ENCODE data around the gene DLG2. TPM values are rescaled to one million over a fixed set of nuclear protein-coding genes. Genes with fewer than 3 reads are reported as not detected.

DLG2 gene
- polyA plus RNA-seq, 4 donors = 6.8 to 14.7 (median 13.2) TPM

- DNase-seq (ENCODE audit: low read depth in 4 of 4, low spot score in 3 of 4) = no peak
Observed at GRCh38 chr11:83549984-83550667, 2077.0 kb downstream of the DLG2 start.

GRCh38 chr11:83546368-83546767, 2080.8 kb downstream of the DLG2 start:
- DNase-seq (ENCODE audit: low read depth in 4 of 4, low spot score in 3 of 4) = no peak

- no peak for DNase-seq (ENCODE audit: low read depth in 4 of 4, low spot score in 3 of 4)
Observed at GRCh38 chr11:83545494-83546260, 2081.5 kb downstream of the DLG2 start.

- DNase-seq (ENCODE audit: low read depth in 4 of 4, low spot score in 3 of 4) = no peak
Observed at GRCh38 chr11:83544846-83545245, 2082.3 kb downstream of the DLG2 start.

- DNase-seq (ENCODE audit: low read depth in 4 of 4, low spot score in 3 of 4) = no peak
Observed at GRCh38 chr11:83543706-83544439, 2083.3 kb downstream of the DLG2 start.

- DNase-seq (ENCODE audit: low read depth in 4 of 4, low spot score in 3 of 4) = no peak
Observed at GRCh38 chr11:83542861-83543260, 2084.3 kb downstream of the DLG2 start.

GRCh38 chr11:83540728-83541127, 2086.4 kb downstream of the DLG2 start:
- no peak for DNase-seq (ENCODE audit: low read depth in 4 of 4, low spot score in 3 of 4)

- DNase-seq (ENCODE audit: low read depth in 4 of 4, low spot score in 3 of 4) = no peak
Observed at GRCh38 chr11:83540112-83540675, 2086.9 kb downstream of the DLG2 start.

- DNase-seq (ENCODE audit: low read depth in 4 of 4, low spot score in 3 of 4) = no peak
Observed at GRCh38 chr11:83538286-83538685, 2088.9 kb downstream of the DLG2 start.

GRCh38 chr11:83537131-83537610, 2090.0 kb downstream of the DLG2 start:
- no peak for DNase-seq (ENCODE audit: low read depth in 4 of 4, low spot score in 3 of 4)

GRCh38 chr11:83533166-83533565, 2094.0 kb downstream of the DLG2 start:
- no peak for DNase-seq (ENCODE audit: low read depth in 4 of 4, low spot score in 3 of 4)

GRCh38 chr11:83528877-83529276, 2098.3 kb downstream of the DLG2 start:
- no peak for DNase-seq (ENCODE audit: low read depth in 4 of 4, low spot score in 3 of 4)

- no peak for DNase-seq (ENCODE audit: low read depth in 4 of 4, low spot score in 3 of 4)
Observed at GRCh38 chr11:83528225-83528624, 2098.9 kb downstream of the DLG2 start.

GRCh38 chr11:83523676-83524075, 2103.5 kb downstream of the DLG2 start:
- no peak for DNase-seq (ENCODE audit: low read depth in 4 of 4, low spot score in 3 of 4)

GRCh38 chr11:83522911-83523310, 2104.2 kb downstream of the DLG2 start:
- DNase-seq (ENCODE audit: low read depth in 4 of 4, low spot score in 3 of 4) = no peak

- DNase-seq (ENCODE audit: low read depth in 4 of 4, low spot score in 3 of 4) = no peak
Observed at GRCh38 chr11:83521647-83522596, 2105.2 kb downstream of the DLG2 start.

GRCh38 chr11:83520849-83521248, 2106.3 kb downstream of the DLG2 start:
- DNase-seq (ENCODE audit: low read depth in 4 of 4, low spot score in 3 of 4) = no peak

- no peak for DNase-seq (ENCODE audit: low read depth in 4 of 4, low spot score in 3 of 4)
Observed at GRCh38 chr11:83511646-83512045, 2115.5 kb downstream of the DLG2 start.

- no peak for DNase-seq (ENCODE audit: low read depth in 4 of 4, low spot score in 3 of 4)
Observed at GRCh38 chr11:83510530-83511460, 2116.3 kb downstream of the DLG2 start.
